GM21786 (cell line): ENCODE measurements around the gene DAB2IP.
"Not testable (repeated sequence)": the region's sequence is repeated elsewhere in the genome, so short reads cannot be mapped to it uniquely, and the experiment has no call there.

Experiments used
- ATAC-seq: cut with Tn5 transposase; IDR thresholded peaks from one replicate; pipeline ENCODE4 v1.9.1; 2021; ENCODE audit not compliant: unreplicated experiment

DAB2IP gene

GRCh38 chr9:121741228-121741918, 89.9 kb downstream of the DAB2IP start:
- no peak for ATAC-seq

GRCh38 chr9:121741919-121742283, 90.5 kb downstream of the DAB2IP start:
- ATAC-seq: not testable (repeated sequence)

- no peak for ATAC-seq
These were observed 91.5 kb downstream of the DAB2IP start for GRCh38 chr9:121742923-121743322.

- ATAC-seq: no peak
These were observed 92.1 kb downstream of the DAB2IP start for GRCh38 chr9:121743441-121744001.

GRCh38 chr9:121744002-121744686, 92.7 kb downstream of the DAB2IP start:
- no peak for ATAC-seq

- ATAC-seq: no peak
These were observed 93.4 kb downstream of the DAB2IP start for GRCh38 chr9:121744687-121745395.

- no peak for ATAC-seq
These were observed 93.9 kb downstream of the DAB2IP start for GRCh38 chr9:121745396-121745695.

- ATAC-seq: no peak
These were observed 95.0 kb downstream of the DAB2IP start for GRCh38 chr9:121746411-121746810.

GRCh38 chr9:121746866-121747265, 95.4 kb downstream of the DAB2IP start:
- ATAC-seq: no peak

GRCh38 chr9:121748074-121748473, 96.6 kb downstream of the DAB2IP start:
- no peak for ATAC-seq

GRCh38 chr9:121748727-121749423, 97.4 kb downstream of the DAB2IP start:
- ATAC-seq: no peak

GRCh38 chr9:121749614-121750013, 98.2 kb downstream of the DAB2IP start:
- no peak for ATAC-seq

- ATAC-seq: no peak
These were observed 98.9 kb downstream of the DAB2IP start for GRCh38 chr9:121750259-121750714.

GRCh38 chr9:121750715-121751623, 99.5 kb downstream of the DAB2IP start:
- no peak for ATAC-seq

- ATAC-seq: no peak
These were observed 100.4 kb downstream of the DAB2IP start for GRCh38 chr9:121751686-121752445.

- no peak for ATAC-seq
These were observed 101.5 kb downstream of the DAB2IP start for GRCh38 chr9:121752929-121753328.

GRCh38 chr9:121753802-121754654, 102.6 kb downstream of the DAB2IP start:
- ATAC-seq: no peak

GRCh38 chr9:121754655-121755436, 103.4 kb downstream of the DAB2IP start:
- ATAC-seq: no peak
